GM19395 (cell line): ENCODE results near the gene FAM228A.

Experiments
- ATAC-seq: cut with Tn5 transposase; IDR thresholded peaks from one replicate; pipeline ENCODE4 v1.9.1; 2021; ENCODE audit warnings: mild to moderate bottlenecking, moderate library complexity; ENCODE audit not compliant: unreplicated experiment

FAM228A gene

DNA sequence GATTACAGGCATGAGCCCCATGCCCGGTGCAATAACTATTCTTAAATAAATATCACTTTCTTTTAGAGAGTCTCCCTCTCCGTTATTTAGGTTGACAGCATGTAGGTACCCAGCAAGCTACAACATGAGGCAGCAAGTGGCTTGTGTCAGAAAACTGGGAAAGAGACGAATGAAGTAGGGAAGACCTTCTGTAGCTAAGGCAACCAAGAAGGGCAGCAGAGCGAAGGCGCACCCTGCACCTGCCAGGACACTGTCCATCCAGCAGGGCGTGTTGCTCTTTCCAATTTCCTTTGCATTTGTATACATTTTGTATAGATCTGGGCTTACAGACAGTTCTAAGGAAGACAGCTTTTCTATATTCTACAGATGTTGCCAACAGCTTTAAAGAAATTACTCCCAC is 48.1 kb downstream of the FAM228A start:
- no peak for ATAC-seq

GRCh38 chr2:24225499-24226242 is 50.8 kb downstream of the FAM228A start:
- no peak for ATAC-seq

GRCh38 chr2:24228470-24228869 is 53.6 kb downstream of the FAM228A start:
- no peak for ATAC-seq

- no peak for ATAC-seq
Measured at GRCh38 chr2:24231461-24231881, 56.6 kb downstream of the FAM228A start.

GRCh38 chr2:24233321-24233720 is 58.5 kb downstream of the FAM228A start:
- ATAC-seq, result no peak

GRCh38 chr2:24237313-24237712 is 62.5 kb downstream of the FAM228A start:
- ATAC-seq, result no peak

DNA sequence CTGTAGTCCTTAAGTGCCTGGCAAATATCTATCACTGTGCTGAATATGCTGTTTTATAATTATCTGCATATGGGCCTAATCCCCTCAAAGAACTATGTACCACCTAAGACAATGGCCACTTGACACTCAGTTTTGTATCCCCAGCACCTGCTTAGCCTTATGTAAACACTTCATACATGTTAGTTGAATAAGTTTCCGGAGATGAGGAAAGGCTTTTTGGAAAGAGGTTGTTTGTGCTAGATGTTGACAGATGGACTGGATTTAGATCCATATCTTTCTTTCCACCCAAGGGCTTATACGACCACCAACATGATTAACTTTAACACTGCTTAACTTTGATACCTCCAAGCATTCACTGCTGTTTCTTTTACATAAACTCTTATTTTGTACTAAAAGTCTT is 63.3 kb downstream of the FAM228A start:
- no peak for ATAC-seq

DNA sequence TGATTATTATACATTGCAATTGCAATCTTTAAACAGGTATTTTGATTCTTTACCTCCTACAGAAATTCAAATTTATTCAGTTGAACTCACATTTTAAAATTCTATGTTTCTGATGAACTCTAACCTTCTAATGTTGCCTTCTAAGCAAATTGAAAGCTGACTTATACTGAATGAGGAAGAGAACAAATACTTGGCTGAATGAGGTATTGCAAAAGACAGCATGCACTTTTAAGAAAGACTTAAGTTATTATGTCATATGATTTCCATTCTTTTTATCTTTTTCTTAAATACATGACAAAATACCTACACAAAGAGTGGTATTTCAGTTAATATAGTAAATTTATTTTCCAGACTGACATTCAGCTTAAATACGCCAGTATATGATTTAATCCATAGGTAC is 64.7 kb downstream of the FAM228A start:
- ATAC-seq, result no peak
